ENCODE results near the gene POLRMT.

Gene POLRMT

DNA sequence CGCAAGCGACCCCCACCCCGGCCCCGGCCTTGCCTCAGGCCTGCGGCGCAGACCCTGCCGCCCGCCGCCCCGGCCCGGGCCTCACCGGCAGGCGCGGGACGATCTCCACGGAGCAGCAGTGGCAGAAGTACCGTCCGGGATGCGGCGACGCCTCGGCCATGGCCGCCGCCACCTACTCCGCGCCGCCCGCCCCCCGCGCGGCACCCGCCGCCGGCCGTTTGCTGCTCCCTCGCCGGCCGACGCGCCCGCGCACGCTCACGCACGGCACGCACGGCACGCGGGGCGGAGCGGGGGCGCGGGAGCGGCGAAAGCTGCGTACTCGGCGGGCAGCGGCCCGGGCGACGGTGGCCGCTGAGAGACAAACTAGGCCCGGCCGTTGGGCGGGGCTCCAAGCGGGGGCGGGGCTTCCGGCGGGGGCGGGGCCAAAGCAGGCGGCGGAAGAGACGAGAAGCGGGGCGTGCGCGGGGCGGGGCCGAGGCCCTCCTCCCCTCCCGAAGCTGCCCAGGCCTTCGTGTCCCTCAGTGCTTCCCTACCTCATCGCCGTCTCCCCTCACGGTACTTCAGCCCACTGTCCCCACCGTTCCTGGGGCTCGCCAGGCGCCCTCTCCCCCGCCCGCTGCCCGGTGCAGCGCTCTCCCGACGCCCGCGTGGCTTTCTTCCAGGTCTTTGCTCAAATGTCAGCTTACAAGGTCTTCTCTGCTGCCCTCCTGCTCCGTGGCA lies 29.8 kb upstream of the POLRMT start, which contains the start of gene RNF126:
Gene RNF126 (minus strand): TSS at position 253 of the 720 bp plus-strand sequence. CDS start 93 bp downstream, at position 160.
- DNase-seq, result peak; percentile 88 to 93 (median 91)

- peak; percentile 36 to 61 (median 54) for DNase-seq
Measured at GRCh38 chr19:662207-662961, 29.0 kb upstream of the POLRMT start.

DNA sequence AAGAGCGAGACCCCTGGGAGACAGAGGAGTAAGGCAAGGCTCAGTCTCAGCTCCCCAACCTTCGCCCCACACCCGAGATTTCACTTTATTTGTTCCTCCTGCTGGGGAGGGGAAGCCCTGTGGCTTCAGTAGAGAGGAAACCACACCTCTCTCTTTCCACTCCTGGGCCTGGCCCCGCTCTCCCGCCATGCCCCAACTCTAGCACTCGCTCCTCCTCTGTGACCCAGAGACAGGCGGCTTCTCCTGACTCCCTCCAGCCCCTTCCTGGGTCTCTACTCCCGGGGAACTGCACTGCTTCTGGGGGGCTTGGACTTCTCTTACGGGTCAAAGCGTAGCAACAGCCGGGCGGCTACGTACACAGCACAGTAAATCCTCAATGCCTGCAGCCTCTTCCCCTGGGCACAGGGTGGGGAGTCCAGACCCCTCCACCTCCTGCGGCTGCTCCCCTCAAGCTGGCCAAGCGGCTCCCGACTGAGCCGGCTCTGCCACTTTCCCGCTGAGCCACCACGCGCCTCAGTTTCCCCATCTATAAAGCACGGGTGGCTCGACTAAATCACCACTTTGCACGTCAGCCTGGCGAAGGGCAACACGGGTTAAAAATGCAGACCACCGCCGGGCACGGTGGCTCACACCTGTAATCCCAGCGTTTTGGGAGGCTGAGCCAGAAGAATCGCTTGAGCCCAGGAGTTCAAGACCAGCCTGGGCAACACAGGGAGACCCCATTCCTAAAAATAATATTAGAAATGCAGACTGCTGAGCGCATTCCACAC lies 28.3 kb upstream of the POLRMT start:
- peak in 2 of 4 experiments; percentile 38 to 50 for DNase-seq

DNA sequence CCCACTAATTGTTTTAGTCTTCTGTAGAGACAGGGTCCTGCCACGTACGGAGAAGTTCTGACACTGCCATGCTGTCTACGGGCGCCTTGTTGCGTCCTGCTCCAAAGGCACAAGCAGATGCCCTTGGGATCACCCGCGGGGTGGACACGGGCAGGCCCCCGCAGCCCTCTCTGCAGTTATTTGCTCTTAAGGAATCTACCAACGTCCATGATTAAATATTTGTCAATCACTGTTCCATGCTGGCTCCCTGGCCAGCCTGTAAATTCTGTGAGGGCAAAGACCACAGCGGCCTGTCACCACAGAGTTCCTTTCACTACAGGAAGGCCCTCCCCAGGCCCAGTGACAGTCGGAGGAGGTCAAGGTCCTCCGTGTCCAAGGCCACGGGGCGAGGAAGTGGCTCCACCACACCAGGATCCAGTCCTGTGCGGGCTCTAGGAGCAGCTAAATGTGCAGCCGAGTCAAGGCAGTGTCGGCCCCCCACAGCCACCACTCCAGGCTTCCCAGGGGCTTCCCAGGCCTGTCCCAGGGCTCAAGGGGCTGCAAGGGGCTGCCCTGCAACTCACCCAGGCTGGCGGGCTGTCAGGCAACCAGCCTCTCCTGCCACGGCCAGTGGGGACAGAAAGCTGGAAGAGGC lies 27.6 kb upstream of the POLRMT start:
- no peak for DNase-seq

GRCh38 chr19:658916-659839 lies 25.8 kb upstream of the POLRMT start:
- DNase-seq, result no peak

DNA sequence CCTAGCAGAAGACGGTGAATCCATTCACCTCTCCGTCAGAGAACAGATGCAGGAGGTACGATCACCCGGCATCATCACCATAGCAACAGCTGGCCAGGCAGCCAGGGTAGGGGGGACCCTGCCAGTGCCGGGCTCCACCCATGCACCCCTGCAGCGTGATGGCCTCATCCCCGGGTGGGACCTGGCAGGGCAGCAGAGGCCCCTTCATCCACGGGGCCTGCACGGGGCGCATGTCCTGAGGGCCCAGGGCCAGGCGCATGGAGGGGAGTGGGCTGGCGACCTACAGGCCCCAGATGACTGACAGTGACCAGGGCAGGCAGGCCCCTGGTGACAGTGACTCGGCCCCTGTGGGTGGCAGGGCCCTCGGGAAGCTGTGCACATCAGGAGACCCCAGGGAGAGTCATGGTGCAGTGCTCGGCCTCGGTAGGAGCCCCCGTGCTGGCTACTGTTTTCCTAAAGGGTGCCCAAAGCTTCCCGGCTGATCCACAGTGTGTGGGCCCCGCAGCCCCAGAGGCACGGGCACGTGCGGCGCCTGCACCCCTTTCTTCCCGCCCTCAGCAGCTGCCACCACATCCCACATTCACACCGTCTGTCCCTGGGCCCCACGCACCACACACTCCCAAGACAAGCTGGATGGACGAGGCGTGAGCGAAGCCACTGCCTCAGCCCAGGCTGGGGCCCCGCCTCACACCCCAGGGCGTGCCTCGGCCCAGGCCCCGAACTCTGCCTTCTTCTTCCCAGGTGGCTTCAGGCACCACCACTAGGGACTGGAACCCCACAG lies 24.9 kb upstream of the POLRMT start:
- DNase-seq, result no peak

DNA sequence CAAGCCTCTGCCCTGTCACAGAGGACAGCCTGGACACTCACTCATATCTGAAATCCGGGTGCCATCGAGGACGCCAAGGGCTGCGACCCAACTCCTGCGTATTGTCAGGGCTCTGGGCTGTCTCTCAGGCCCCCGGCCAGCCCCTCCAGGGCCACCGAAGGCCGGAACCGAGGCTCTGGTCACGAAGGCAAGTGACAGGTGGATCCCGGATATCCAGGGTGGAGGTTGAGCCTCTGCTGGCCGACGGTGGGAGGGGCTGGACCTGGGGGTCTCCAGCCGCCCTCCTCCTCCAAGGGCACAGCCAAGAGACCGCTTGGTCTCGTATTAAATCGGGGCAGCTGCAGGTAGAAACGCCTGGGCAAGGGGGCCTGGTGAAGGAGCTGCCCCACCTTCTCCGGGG lies 24.3 kb upstream of the POLRMT start:
- DNase-seq, result no peak

DNA sequence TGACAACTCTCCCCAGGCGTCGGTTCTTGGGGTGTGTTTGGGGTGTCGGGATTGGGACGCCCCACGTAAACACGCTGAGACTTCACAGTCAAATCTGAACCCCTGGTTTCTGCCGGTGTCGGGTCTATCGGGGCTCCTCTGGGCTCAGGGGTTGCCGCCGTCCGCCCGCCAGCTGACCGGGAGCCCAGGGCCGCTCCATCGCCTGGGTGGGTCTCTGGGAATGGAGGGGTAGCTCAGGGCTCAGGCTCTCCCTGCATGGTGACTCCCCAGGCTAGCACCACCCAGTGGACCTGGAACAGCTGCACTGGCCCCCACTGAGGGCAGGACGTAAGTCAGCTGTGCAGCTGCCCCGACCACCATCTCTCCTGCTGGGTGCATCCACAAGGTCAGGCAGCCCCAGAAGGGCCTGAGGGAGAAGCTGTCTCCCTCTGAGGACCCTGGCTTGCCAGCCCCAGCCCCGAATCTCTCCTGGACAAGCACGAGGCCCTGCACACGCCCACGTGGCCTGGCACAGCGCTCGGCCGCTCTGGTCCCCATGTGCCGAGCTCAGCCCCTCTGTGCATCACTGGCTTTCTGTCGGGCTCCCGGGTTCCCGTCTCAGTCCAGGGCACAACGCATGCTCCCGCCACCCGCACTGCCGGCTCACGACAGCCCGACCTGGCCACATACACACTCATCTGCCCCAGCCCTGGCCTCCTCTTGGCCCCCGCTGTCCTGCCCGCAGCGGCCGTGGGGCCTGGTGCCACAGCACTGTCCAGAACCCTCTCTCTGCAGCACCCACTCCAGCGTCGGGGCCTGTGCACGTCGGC lies 23.6 kb upstream of the POLRMT start:
- no peak for DNase-seq

- no peak for DNase-seq
Measured at GRCh38 chr19:655691-656090, 22.4 kb upstream of the POLRMT start.

GRCh38 chr19:653425-653824 lies 20.1 kb upstream of the POLRMT start:
- DNase-seq, result no peak

GRCh38 chr19:652467-653389 lies 19.4 kb upstream of the POLRMT start:
- no peak for DNase-seq

GRCh38 chr19:651991-652390 lies 18.7 kb upstream of the POLRMT start:
- no peak for DNase-seq

- no peak for DNase-seq
Measured at GRCh38 chr19:651114-651818, 17.9 kb upstream of the POLRMT start.

GRCh38 chr19:650121-650520 lies 16.8 kb upstream of the POLRMT start:
- no peak for DNase-seq

GRCh38 chr19:648904-649801 lies 15.8 kb upstream of the POLRMT start:
- no peak for DNase-seq

DNA sequence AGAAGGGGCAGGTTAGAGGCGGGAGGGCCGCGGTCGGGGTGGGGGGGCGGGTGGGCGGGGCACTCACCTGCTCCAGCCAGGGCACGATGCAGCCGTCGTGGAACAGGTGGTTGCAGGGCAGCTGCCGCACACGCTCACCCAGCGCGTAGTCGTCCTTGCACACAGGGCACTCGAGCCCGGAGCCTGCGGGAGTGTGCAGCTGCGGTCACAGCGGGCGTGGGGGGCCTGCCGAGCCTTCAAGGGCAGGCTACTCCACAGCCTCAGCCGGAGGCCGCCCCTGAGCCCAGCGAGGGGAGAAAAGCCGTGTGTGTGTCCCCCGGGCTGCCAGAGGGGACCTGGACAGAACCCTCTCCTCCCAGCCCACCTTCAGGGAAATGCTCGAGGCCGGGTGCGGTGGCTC lies 15.0 kb upstream of the POLRMT start:
- no peak for DNase-seq

GRCh38 chr19:647566-648284 lies 14.4 kb upstream of the POLRMT start:
- DNase-seq, result no peak
